GM19324 (cell line): ENCODE data around the gene HIVEP3.

Experiments used
- ATAC-seq: cut with Tn5 transposase; IDR thresholded peaks from one replicate; pipeline ENCODE4 v1.9.1; 2021; ENCODE audit warnings: mild to moderate bottlenecking, moderate library complexity; ENCODE audit not compliant: unreplicated experiment, low FRiP score

HIVEP3 gene

DNA sequence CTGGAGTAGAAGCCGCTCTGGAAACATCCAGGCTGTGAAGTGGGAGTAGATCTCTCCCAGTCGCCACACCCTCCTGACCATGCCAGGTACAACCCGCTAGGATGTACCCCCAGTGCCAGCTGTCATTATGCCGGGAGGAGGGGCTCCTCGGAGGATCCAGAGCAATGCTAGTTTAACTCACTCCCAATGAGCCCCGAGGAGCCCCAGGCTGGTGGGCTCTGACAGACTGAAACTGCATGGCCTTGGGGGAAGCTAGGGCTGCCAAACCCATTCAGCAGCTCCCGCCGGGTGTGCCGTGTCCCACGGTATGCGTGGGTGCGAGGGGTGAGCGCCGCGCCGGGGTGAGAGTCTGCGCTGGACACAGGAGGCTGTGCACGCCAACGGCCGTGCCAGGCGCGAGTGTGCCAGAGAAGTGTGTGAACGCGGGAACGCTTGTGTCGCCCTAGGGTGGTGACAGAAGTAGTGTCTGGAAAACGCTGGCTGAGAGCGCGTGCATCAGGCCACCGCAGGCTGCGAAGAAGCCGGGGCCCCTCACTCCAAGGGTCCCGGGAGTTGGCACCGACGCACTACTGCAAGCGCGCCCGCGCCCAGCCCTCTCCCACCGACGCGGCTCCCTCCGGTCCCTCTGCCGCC lies 257.2 kb downstream of the HIVEP3 start:
- ATAC-seq, result no peak

- ATAC-seq, result no peak
Measured at GRCh38 chr1:41660570-41661427, 257.9 kb downstream of the HIVEP3 start.

- ATAC-seq, result no peak
Measured at GRCh38 chr1:41659903-41660302, 258.8 kb downstream of the HIVEP3 start.

DNA sequence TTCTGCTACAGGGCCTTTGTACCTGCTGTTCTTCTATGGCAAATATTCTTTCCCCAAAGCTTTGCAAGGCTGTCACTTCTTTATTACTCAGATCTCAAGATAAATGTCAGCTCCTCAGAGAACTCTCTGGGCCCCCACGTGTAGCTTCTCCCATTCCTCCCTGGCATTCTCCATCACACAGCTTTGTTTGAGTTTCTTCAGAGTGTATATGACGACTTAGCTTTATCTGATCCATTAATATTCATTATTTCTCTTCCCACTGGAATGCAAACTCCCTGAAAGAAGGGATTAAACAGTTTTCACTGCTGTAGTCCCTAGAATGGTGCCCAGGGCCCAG lies 259.6 kb downstream of the HIVEP3 start:
- ATAC-seq, result no peak

GRCh38 chr1:41658431-41659158 lies 260.1 kb downstream of the HIVEP3 start:
- ATAC-seq, result no peak

- ATAC-seq, result no peak
Measured at GRCh38 chr1:41657679-41658295, 260.9 kb downstream of the HIVEP3 start.

- ATAC-seq, result no peak
Measured at GRCh38 chr1:41656825-41657500, 261.8 kb downstream of the HIVEP3 start.

DNA sequence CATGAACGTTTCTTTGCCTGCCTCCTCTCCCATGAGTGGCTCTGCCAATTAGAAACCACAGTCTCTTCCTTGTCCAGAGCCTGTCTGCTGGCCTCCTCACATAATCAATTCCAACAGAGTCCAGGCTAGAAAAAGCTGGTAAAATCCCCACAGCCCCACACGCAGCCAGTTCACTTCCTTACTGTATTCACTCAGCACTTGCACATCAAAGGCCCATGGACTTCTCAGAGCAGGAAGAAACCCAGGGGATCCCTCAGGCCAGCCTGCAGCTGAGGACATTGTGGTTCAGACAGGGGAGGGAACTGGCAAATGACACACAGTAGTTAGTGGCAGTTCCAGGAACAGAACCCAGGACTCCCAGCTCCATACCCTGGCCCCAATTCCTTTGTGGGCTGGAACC lies 262.7 kb downstream of the HIVEP3 start:
- ATAC-seq, result no peak

- no peak for ATAC-seq
Measured at GRCh38 chr1:41655632-41656031, 263.1 kb downstream of the HIVEP3 start.

- ATAC-seq, result no peak
Measured at GRCh38 chr1:41653574-41653973, 265.1 kb downstream of the HIVEP3 start.

DNA sequence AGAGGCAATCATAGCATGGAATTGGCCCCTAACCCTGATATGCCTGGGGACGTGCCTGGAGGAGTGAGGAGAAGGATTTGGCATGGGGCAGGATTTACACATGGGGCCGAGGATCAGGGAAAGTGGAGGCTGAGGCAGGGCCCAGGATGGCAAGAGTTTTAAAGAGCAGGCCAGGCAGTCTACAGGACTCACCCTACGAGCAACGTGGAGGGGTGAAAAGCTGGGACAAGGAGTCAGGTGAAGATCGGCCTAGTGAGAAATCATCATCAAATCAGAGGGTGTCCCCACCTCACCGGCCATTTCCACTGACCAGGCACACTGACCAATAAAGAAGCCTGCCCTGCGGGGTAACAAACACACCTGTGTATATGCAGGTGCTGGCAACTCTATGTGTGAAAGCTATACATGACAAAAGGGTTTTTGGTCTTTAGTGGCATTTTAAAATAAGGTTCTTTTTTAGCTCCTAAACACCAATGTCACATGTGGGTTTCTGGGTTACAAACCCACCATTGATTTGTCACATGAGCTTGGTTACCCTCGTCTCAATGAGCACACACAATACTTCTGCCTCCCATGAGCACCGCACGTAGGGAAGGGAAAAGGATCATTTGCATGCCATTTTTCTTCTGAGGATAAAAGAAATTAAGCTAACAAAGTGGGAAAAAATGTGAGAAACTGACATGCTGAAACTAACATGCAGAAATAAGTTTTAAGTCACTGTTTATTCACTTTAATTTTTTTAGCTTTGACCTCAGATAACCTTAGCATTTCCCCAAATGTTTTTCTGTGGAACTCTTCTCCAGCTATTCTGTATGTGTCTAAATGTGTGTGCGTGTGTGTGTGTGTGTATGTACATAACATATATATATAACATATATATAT lies 266.1 kb downstream of the HIVEP3 start:
- ATAC-seq, result no peak

DNA sequence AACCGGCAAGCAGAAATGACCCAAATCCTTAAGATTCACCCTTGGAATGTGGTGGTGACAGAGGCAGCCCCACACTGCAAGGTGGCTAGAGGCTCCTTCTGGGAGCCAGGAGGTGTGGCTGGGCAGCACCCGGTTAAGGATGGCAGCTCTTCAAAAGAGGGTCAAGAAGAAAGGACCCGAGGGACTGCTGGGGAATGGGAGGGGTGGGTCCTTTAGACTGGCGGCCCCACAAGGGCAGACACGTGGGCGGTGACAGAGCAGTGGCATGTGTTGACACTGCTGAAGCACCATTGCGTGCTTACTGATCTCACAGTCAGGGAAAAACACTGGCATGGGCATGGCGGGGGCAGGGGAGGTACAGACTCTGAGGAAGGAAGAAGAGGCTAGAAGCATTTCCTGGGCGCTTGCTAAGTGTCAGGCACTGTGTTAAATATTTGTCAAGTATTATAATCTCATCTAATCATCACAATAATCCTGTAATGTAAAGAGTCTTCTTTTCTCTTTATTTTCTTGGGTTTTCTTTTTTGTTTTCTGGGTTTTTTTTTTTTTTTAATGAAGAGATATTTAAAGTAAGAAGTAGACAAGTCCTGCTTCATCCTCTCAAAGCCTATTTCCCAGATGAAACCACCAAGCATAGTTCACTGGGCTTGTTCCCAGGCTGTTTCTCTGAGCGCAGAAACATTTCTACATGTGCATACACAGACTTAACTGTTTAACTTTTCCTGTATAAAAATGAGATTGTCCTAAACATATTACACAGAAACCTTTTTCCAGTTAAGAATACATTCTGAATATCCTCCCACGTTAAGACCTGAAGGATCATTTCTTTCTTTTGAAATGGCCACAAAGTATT lies 268.5 kb downstream of the HIVEP3 start:
- no peak for ATAC-seq

DNA sequence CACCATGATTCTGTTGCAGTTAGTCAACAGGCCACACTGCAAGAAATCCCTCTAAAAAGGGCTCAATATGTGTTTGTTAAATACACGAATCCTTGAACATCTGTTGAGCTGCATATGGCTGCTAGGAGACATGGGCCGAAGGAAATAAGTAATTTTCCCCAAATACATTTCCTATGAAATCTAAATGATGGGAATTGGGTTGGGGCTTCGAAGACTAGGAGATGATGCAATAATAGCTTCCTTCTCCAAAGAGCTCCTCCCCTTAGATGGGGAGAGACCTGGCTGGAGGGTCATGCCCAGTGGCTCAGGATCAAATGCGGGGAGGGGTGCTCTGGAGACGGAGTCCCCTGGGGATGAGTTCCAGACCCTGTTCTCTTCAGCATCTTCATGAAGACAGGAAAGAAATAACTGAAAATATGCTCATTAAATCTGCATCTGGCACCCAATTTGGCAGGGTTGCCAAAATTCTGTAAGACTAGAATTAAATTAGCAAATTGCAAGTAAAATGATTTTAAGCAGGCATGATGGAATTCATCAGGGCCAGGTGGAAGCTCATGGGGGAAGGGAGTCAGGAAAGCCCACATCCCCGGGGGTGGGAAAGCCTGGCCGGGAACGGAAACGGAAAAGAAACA lies 269.2 kb downstream of the HIVEP3 start:
- ATAC-seq, result no peak

GRCh38 chr1:41648844-41649243 lies 269.9 kb downstream of the HIVEP3 start:
- ATAC-seq, result no peak

- no peak for ATAC-seq
Measured at GRCh38 chr1:41648230-41648629, 270.5 kb downstream of the HIVEP3 start.

DNA sequence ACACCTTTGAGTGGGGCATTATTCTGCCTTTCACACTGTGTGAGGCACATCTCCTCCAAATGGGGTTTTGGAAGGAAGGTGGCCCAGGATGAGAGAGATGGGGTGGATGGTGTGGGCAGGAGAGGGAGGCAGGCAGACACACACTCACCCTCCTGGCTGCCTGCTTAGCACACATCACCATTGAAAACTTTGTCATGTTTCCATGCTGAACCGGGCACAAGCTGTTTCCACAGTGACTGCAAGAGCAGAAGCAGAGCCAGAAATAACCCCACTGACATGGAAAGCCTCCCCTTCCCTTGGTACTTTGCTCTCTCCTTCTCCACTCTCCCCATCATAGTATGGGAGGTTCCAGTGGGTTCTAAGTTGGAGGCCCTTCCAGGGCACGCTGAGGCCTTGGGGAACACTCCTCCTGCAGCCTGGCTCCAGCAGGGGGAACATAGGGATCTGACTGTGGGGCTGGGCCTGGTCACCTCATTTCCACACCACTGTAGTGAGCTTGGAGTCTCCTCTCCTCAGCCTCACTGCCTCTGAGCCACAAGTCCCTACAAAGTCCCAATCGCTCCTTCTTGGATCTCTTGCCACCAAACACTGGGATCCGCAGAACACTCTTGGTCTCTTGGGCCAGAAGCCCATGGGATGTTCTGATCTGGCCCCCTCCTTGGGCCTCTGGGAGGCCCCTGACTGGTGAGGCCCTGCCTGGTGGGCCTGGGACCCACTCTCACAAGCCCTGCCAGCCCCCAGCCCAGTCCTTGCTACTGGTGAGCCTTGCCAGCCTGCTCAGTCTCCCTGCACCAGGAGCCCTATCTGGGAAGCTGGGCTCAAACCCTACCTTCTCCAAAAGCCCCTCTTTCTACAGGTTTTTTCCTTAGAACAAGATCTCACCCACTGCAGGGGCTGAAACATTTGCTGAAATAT lies 271.2 kb downstream of the HIVEP3 start:
- ATAC-seq, result no peak

DNA sequence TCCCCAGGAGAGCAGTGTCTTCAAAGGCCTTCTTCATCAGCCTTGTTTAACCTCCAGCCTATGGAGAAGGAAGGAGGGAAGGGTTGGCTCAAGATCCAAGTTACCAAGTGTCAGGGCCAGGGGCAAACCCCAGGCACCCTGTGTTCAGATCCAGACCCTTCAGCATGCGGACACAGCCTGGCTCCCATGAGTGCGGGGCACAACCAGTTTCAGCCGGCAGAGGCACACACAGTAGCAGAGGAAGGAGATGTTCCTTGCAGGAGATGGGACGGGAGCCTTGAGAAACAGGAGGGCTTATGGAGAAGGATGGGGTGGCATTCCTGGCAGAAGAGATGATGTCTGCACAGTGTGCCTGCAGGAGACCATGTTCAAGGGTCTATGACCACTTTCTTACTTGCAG lies 272.5 kb downstream of the HIVEP3 start:
- ATAC-seq, result no peak
